ENCODE data around the gene PIP4K2B.

Gene PIP4K2B

DNA sequence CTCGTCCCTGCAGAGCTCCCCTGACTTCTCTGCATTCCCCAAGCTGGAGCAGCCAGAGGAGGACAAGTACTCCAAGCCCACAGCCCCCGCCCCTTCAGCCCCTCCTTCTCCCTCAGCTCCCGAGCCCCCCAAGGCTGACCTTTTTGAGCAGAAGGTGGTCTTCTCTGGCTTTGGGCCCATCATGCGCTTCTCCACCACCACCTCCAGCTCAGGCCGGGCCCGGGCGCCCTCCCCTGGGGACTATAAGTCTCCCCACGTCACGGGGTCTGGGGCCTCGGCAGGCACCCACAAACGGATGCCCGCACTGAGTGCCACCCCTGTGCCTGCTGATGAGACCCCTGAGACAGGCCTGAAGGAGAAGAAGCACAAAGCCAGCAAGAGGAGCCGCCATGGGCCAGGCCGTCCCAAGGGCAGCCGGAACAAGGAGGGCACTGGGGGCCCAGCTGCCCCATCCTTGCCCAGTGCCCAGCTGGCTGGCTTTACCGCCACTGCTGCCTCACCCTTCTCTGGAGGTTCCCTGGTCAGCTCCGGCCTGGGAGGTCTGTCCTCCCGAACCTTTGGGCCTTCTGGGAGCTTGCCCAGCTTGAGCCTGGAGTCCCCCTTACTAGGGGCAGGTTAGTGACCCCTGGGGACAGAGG, 82.9 kb downstream of the PIP4K2B start:
- Histone ChIP-seq H3K9ac (ENCODE audit: low read length in 2 of 2) (no peak overlapping the region), H3K4me1 (ENCODE audit: control insufficient read depth, insufficient read depth, low read length) (no peaks in the 10 kb centered on the region), H3K36me3 (ENCODE audit: control insufficient read depth in 2 of 2, insufficient read depth in 2 of 2, low read length in 2 of 2) (peaks cover 55 to 64% of the 10 kb centered on the region in 2 donors), H3K9me3 (ENCODE audit: control insufficient read depth in 2 of 2, low read length in 2 of 2) (no peaks in the 10 kb centered on the region), H3K4me3 (ENCODE audit: low read length in 2 of 2) (no peak overlapping the region), H3K27ac (ENCODE audit: low read length) (no peak overlapping the region), H3K27me3 (ENCODE audit: control insufficient read depth in 1 of 2, insufficient read depth in 2 of 2, low read length in 2 of 2) (no peaks in the 10 kb centered on the region)

All from stomach smooth muscle (tissue), 2 donors.